GM21717 (cell line): ENCODE measurements around the gene NDUFC2.
"Not testable (repeated sequence)": the region's sequence is repeated elsewhere in the genome, so short reads cannot be mapped to it uniquely, and the experiment has no call there.

Experiments used
- ATAC-seq: cut with Tn5 transposase; IDR thresholded peaks from one replicate; pipeline ENCODE4 v1.9.1; 2021; ENCODE audit warnings: mild to moderate bottlenecking, moderate library complexity; ENCODE audit not compliant: unreplicated experiment

The NDUFC2 gene

GRCh38 chr11:78056093-78056492 is 23.6 kb downstream of the NDUFC2 start:
- no peak for ATAC-seq

GRCh38 chr11:78054971-78055370 is 24.7 kb downstream of the NDUFC2 start:
- ATAC-seq, result no peak

GRCh38 chr11:78050964-78051831 is 28.5 kb downstream of the NDUFC2 start:
- ATAC-seq, result no peak

GRCh38 chr11:78049348-78049747 is 30.3 kb downstream of the NDUFC2 start:
- no peak for ATAC-seq

- ATAC-seq, result no peak
Observed at GRCh38 chr11:78048561-78048960, 31.1 kb downstream of the NDUFC2 start.

- ATAC-seq, result no peak
Observed at GRCh38 chr11:78046486-78046854, 33.2 kb downstream of the NDUFC2 start.

- no peak for ATAC-seq
Observed at GRCh38 chr11:78045851-78046485, 33.7 kb downstream of the NDUFC2 start.

- no peak for ATAC-seq
Observed at GRCh38 chr11:78044706-78045105, 35.0 kb downstream of the NDUFC2 start.

GRCh38 chr11:78041843-78042440 is 37.7 kb downstream of the NDUFC2 start:
- ATAC-seq, result no peak

- not testable (repeated sequence) for ATAC-seq
Observed at GRCh38 chr11:78041380-78041719, 38.3 kb downstream of the NDUFC2 start.

GRCh38 chr11:78040691-78041379 is 38.8 kb downstream of the NDUFC2 start:
- ATAC-seq, result no peak

GRCh38 chr11:78039919-78040671 is 39.6 kb downstream of the NDUFC2 start:
- ATAC-seq, result no peak

GRCh38 chr11:78039391-78039918 is 40.2 kb downstream of the NDUFC2 start:
- ATAC-seq, result no peak

GRCh38 chr11:78038697-78039313 is 40.9 kb downstream of the NDUFC2 start:
- ATAC-seq, result no peak

- ATAC-seq, result no peak
Observed at GRCh38 chr11:78037825-78038620, 41.6 kb downstream of the NDUFC2 start.

GRCh38 chr11:78037056-78037455 is 42.6 kb downstream of the NDUFC2 start:
- ATAC-seq, result no peak

GRCh38 chr11:78036313-78036712 is 43.3 kb downstream of the NDUFC2 start:
- no peak for ATAC-seq

GRCh38 chr11:78034623-78035022 is 45.0 kb downstream of the NDUFC2 start:
- no peak for ATAC-seq

GRCh38 chr11:78033040-78033439 is 46.6 kb downstream of the NDUFC2 start:
- no peak for ATAC-seq
